A673 (cell line): ENCODE data around the gene FGF11.

Experiments used
- CTCF ChIP-seq: fragments of 300-800, 200-600 bp; sonication (generic); conservative IDR thresholded peaks from 2 replicates; pipeline ENCODE4 v1.5.1; 2017; ENCODE audit warnings: low read depth, mild to moderate bottlenecking, antibody characterized with exemption, low read length, moderate library complexity, mixed read lengths
- EZH2 ChIP-seq: fragments of 200-600 bp; sonication (generic); IDR thresholded peaks from 2 replicates; pipeline ENCODE4 v1.6.1; 2017; ENCODE audit warnings: borderline replicate concordance, low read depth, mild to moderate bottlenecking, mixed read lengths, antibody characterized with exemption, low read length; ENCODE audit not compliant: poor library complexity, severe bottlenecking

GRCh38 chr17:7443499-7444485 is 4.5 kb downstream of the FGF11 start:
- TF ChIP-seq CTCF (no peak), EZH2 (no peak)
